GM18870 (cell line): ENCODE results near the gene MAMDC2.
"Not testable (repeated sequence)": the region's sequence is repeated elsewhere in the genome, so short reads cannot be mapped to it uniquely, and the experiment has no call there.

ENCODE experiments used
- ATAC-seq: cut with Tn5 transposase; IDR thresholded peaks from one replicate; pipeline ENCODE4 v1.9.1; 2021; ENCODE audit warnings: moderate library complexity; ENCODE audit not compliant: unreplicated experiment

Gene MAMDC2

DNA sequence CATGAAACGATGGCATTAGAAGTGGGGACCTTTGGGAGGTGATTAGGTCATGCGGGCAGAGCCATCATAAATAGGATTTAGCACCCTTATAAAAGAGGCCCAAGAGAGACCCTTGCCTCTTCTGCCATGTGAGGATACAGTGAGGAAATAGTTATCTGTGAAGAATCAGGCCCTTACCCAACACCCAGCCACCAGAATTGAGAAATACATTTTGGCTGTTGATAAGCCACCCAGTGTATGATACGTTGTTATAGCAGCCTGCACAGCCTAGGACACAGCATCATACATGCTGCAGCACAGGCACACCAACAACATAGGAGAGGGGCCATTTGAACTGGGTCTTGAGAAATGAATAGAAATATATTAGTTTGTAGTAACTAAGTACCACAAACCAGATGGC is 8.0 kb upstream of the MAMDC2 start:
- no peak for ATAC-seq

DNA sequence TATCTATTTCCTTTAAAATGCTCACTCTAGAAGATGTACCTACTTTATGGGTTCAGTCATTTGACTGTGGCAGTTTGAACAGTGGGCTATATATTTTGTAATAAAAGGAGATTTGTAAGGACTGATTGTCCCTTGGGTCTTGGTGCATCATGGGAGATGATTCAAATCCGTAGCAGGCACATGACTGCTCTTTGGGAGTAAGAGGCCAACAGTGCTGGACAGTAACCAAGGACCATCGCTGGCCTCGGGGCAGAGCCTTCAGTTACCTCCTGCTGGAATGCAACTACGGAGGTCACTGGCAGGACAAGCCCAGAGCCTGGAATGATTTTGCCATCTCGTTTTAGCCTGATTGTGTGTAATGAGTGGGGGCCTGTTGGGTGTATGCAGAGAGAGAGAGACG is 7.0 kb upstream of the MAMDC2 start:
- no peak for ATAC-seq

DNA sequence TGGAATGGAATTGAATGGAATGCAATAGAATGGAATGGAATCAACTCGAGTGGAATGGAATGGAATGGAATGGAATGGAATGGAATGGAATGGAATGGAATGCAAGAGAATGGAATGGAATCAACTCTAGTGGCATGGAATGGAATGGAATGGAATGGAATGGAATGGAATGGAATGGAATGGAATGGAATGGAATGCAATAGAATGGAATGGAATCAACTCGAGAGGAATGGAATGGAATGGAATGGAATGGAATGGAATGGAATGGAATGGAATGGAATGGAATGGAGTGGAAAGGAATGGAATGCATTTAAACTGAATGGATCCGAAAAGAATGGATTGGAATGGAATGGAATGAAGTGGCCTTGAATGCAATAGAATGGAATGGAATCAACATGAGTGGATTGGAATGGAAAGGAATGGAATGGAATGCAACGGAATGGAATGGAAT is 5.5 kb upstream of the MAMDC2 start:
- not testable (repeated sequence) for ATAC-seq

DNA sequence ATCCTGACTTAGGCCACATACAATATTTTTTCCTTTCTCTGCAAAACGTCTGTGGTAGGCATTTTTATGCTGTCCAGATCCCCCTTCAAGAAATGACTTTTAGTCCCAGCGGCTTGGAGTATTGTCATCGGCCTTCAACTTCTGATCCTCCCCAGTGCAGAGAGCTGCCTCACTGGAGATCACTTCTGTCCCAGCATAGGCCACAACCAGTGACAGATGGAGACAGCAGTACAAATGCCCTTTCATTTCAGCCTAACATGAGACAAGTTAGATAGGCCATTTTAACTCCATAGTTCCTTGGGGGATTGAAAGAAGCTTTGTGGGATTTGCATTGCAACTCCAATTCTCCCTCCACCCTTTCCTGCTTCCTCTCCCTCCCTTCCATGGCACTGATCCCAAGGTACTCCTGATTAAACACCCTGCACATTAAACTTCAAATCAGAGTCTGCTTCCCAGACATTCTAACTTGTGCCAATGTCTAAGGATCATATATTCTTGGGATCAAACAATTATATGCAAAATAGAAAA is 3.2 kb upstream of the MAMDC2 start:
- no peak for ATAC-seq

DNA sequence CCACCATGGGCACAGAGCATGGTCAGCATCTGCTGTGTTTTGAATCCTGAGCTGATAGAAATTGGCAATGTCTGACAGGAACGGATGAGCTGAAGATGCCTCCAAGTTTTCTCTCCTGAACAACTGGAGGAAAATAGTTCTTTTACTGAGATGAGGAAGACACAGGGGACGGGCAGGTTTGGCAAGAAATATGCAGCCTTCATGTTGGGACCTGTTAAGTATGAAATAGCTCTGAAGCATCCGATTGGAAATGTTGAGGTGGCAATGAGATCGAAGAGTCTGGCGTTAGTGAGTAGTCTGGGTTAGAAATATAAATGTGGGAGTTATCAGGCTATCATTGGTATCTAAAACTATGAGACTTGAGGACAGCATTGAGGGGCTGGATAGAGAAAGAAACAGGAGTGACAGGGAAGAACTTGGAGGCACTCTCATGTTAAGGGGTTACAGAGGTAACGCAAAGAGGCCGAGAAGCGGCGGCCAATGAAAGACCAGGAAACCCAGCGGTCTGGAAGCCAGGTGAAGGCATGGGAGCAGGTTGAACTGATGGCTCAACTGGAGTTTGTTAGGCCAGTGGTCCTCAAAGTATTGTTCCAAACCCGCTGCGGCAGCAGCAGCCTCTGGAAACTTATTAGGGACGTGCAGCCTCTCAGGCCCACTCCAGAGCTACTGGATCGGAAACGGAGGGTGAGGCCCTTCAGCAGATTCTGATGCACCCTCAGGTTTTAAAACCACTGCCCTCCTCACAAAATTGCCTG is 1.0 kb upstream of the MAMDC2 start:
- ATAC-seq = no peak

DNA sequence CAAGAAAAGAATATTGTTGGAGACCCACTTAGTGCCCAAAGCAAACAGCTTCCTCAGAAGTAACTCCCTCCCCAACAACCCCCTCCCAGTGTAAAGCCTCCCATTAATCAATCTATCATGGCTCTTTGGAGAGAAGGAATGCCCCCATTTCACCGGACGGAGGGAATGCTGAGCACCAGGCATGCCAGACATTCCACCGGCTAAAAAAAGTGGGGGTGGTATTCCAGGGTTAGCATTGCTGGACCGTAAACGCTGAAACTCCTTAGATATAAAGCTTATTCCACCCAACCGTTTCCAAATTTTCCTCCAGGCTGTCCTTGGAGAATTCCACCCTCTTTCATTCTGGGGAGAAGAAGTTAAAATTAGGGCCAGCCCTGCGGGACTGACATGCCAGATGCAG is 363 bp upstream of the MAMDC2 start:
- no peak for ATAC-seq

DNA sequence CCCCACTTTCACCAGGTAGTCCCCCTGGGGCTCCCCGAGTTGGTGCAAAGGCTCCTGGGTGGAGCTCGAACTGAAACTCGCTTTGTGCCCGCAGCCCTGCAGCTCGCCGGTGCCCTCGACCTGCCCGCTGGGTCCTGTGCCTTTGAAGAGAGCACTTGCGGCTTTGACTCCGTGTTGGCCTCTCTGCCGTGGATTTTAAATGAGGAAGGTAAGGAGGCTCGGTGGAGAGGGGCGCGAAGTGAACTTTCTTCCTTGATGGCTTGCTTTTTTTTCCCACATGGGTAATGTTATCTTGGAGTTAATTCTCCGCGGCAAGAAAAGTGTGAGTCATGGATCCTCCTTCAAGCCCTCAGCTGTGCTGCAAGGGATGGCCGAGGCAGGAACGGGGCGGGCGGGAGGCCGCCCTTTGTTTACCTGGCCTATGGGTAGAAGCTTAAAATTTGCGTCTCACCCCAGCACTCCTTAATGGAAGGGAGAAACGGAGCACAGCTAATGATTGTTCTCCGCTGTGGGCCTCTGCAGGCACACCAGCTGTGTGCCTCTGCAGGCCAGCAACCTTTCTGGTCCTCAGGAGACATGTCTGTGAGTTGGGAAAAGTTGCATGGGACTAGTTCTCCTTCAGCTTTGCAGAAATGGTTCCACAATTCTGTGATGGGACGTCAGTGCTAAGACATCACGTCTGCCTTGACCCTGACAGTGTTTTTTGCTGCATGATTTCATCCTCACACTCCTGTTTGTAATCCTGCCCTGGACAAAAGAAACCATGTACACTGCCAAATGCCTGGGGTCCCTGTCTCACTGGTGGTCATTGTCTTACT is 1.1 kb downstream of the MAMDC2 start:
- ATAC-seq = no peak

DNA sequence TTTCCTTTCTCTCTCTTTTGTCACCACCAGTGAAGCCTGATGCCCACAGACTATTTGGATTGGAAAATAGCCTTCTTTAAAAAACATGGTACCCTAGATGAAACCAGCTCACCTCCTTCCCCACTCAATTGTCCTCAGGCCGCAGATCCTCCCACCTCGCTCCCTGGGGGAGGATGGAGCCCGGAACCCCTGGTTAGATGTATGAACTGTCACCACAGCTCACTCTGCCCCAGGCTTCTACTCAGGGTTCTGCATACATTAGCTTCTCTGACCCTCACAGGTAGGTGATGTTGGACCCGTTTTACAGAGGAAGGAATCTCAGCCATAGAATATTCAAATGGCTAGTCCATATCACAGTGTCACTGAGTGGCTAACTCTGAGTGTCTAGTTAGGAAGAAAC is 1.8 kb downstream of the MAMDC2 start:
- ATAC-seq = no peak

DNA sequence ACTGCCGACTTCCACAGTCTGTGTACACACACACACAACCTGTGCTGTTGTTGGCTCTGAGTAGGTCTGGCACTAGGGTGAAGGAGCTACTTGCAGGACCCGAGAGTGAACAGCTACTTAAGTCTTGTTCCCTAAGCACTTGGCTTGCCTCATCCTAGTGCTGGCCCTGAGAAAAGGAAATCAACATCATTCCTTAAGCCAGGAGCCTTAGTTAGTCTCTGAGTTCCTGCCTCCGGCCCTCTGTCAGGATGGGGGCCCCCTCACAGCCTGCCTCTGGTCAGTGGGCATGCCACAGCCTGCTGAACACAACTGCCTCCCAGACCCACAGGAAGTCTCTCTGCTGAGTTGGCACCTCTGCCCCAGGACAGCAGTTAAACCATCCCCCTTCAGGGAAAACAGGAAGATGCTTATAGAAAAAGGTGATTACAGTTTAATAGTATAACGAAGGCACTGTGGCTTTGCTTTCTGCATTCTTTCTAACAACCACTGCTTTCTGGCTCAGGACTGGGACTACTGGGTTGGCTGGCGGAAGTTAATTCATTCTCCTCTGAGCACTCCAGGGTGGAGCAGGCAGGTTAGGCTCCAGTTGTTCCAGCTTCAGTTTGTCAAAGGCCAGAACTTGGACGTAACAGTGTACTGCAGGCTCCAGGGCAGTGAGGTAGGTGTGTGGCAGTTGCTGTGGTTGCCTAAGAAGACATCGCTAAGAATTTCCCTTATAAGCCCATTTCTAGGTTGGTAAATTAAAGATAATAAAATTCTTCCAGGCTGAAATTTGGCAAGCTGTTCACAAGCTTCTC is 2.8 kb downstream of the MAMDC2 start:
- ATAC-seq = no peak

DNA sequence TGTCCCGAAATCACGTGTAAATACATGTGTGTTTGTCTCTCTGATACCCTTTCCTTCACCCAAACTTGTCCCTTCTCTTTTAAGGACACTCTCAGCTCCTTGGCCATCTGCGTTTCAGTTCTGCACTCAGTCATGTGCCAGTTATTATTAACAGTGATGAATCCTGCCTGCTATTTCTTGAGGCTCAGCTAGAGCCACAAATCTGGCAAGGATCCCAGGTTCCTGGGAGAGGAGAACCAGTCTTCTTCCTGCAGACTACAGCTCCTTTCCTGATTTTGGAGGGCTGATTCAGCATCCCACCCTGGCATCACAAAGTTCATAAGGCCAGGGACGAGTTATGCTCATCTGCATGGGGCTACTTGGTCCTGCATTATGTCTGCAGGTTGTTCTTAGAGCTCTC is 5.6 kb downstream of the MAMDC2 start:
- ATAC-seq = no peak

DNA sequence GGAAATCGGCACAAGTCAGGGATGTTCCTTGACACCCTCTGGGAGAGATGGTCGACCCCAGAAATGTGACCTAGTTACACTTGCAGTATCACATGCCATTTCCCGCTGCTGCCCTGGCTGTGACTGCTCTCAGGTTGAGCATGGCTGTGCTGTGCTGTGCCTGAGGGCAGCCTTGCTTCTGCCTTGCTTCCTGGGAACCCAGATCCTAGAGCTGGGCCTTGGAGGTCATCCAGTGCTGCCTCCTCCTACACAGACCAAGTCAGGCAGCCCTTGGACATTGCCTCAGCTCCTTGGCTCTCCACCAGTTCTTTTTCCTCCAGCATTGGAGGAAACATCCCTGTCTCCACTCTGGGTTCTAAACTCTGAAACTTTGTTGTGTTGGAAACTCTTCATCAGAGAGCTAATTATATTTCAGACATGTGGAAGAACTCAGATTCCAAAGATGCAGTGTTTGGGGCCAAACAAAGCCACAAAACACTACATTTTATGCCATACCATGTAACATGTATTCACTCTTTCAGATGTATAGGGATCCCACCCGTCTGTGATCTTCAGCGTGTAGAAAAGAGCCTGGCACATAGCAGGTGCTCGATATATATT is 6.1 kb downstream of the MAMDC2 start:
- ATAC-seq = no peak

DNA sequence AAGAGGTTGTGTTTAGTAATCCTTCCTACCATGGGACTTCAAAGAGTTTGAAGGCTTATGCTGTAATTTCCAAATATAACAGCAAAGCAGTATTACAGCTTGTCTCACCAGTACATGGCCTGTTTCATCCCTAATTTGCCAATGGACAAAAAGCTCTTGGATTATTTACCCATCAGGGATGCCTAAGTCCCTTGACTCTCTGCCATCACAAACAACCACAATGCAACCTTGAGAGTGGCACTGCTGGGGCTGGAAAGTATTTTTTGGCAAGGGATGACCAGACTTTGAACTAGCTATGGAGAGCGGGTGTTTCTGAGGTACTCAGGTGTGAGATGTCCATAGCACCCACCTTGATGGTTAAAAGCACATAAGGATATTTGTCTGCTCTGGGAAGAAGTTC is 9.1 kb downstream of the MAMDC2 start:
- ATAC-seq = no peak

DNA sequence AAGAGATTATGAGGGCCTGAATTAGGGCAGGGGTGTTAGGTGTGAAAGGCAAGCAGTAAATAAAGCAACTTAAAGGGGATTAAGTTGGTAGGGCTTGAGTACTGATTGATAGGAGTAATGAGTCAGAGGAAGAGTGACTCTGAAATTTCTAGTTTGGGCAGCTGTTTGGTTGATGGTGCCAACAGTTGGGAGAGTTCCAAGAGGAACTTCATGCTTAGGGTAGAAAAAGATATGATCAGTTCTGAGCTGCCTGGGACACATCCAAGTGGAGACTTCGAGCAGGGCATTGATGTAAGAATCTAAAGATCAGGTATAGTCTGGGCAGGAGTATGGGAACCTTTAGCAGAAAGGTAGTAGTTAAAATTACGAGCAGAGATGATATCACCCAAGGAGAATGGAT is 10.2 kb downstream of the MAMDC2 start:
- ATAC-seq = no peak

DNA sequence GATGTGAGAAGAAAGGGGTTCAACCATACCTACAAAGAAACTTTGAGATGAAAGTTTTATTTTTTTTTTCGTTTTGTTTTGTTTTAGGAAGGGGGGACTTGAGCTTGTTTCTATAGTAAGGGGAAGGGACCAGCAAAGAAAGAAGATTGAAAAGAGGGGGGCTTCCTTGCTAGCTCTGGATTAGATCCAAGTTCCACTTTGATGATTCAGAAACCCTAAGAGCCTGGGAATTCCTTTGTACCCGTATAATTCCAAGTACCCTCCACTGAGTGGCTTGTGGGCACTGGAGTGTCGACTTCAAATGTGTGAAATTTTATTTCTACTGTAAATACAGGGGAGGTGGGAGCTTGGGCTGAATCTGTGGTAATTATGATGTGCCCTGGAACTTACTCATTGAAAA is 10.9 kb downstream of the MAMDC2 start:
- ATAC-seq = no peak

DNA sequence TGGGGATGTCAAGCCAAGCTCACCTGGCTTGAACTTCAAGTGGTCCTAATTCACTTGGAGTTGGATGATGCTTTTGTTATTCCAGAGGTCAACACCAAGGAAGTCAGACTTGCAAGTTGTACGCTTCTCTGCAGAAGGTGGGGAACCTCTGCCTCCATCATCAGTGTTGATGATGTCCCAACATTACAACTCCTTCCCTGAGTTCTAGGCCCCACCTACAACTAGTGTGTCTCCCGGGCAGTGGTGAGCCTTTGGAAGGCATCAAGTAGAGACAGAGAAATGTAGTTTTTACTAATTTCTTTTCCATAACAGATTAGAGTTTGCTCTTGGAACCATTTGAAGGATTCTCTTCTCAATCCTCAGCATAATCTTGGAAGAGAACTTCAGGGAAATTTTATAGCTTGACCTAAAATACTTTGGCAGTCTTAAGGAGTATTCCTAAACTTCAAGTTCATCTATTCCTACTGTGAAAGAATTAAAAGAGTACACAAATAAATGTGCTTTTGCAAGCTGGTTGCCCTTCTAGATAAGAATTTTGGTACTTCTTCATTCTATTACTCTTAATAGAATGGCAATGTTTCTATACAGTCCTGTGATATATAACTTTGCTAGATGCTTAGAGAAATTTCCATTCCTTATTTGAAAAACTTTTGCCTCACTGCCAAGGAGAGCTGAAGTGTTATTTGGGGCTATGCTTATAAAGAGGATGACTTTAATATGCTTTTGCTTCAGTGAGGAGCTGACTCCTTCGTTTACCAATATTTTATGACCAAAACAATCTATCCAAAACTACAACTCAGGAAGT is 12.0 kb downstream of the MAMDC2 start:
- ATAC-seq = no peak

DNA sequence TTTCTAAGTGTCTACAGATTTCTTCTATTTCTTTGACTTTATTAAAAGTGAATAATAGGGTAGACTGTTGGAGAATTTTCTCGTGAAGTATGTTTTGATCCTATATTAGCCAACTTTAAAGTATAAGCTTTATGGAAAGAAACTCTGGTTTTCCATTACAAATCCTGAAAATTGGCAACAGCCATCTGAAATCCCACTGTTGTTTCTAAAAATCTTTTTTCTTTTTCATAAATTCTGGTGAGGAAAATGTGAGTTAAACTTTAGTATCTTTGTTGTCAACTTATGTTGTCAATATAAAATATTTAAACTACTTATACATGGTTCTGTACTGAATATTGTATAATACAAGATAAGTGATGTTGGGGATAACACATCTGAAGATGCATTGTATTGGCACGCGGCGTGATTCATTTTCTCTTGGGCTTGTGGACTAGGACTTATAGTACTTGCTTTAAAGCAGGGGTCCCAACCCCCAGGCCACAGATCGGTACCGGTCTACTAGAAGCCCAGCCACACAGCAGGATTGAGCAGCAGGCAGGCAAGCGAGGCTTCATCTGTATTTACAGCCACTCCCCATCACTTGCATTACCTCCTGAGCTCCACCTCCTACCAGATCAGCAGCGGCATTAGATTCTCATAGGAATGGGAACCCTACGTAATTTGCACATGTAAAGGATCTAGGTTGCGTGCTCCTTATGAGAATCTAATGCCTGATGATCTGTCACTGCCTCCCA is 12.7 kb downstream of the MAMDC2 start:
- no peak for ATAC-seq

DNA sequence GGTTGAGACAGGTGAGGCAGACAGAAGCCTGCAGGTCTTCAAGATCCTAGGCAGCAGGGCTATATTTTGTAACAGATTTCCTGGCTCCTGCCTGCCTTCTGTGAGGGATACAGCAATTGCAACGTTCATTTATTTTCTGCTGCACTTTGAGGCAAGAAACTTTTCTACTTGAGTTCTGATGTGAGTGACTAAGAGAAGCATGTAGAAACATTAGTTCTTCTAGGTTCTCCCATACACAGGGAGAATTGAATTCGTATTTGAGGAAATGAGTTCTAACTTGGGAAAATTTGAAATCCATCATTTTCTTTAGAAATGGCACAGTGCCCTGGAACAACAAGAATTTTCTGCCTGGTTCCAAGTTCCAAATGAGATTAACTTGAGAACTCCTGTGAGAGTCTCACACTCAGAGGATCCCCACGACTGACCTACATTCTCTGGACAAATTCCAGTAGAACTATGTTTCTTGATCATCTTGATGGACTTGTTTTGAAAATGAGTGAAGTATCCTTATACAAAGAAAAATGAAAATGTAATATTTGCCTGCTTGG is 15.0 kb downstream of the MAMDC2 start:
- no peak for ATAC-seq

DNA sequence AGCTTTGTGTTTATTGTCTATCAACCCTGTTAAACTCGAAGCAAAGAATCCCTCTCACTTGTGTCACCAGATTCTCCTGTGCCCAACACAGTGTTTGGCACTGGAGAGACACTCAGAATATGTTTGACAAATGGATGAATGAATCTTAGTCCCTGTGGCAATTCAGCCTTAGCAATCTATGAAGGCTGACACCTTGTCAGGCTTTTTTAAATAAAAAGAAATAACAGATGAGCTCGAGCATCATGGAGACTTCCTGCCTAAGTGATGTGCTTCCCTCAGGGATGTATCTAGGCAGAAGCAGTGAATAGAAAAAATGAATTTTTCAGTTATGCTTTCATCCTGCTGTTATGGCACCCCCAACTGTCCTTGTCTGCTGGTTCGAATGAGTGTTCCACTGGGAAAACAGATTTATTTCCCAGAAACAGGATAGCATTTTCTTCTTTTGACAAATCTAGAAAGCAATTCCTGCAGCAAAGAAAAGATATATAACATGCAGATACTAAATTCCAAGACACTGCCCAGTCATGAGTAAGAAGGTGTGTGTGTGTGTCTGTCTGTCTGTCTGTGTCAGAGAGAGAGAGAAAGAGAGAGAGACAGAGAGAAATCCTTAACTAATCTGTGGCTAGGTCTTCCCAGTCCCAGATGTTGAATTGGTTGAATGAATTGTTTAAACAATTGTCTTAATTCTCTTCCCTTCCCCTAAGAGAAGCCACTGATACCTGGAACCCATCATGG is 16.7 kb downstream of the MAMDC2 start:
- ATAC-seq = no peak
